ENCODE results near the gene LRRC41. TPM values are rescaled to one million over a fixed set of nuclear protein-coding genes. Genes with fewer than 3 reads are reported as not detected.

The LRRC41 gene
- total and polyA plus RNA-seq, 2 of the 13 experiments (the other 11 are each of a cell fraction or from before 2014, with no cell fraction given), result 48.1 to 53.6 TPM

- peak; percentile 55; the same call in 1 of the 2 replicates for TF ChIP-seq ZNF30 (CRISPR knock-in tag; IDR thresholded peaks at IDR 0.05)
- 0 out of 2 replicates have a peak, but pooled peaks have one; percentile 48 for TF ChIP-seq ZNF563 (CRISPR knock-in tag; IDR thresholded peaks at IDR 0.05)
- no peak for TF ChIP-seq CENPX (CRISPR knock-in tag; IDR thresholded peaks at IDR 0.05)
- TF ChIP-seq CBFB (CRISPR knock-in tag; IDR thresholded peaks at IDR 0.05), result 0 out of 2 replicates have a peak, but pooled peaks have one; percentile 40
- TF ChIP-seq ZNF235 (CRISPR knock-in tag; IDR thresholded peaks at IDR 0.05; ENCODE audit: borderline replicate concordance), result peak; percentile 85; the same call in 1 of the 2 replicates
- TF ChIP-seq ZNF20 (CRISPR knock-in tag; IDR thresholded peaks at IDR 0.05), result peak; percentile 76; the same call in 1 of the 2 replicates
- no peak for TF ChIP-seq SP1 (IDR thresholded peaks at IDR 0.05)
- no peak for TF ChIP-seq SP1 (CRISPR knock-in tag; IDR thresholded peaks at IDR 0.05)
- TF ChIP-seq, protein P1, sequence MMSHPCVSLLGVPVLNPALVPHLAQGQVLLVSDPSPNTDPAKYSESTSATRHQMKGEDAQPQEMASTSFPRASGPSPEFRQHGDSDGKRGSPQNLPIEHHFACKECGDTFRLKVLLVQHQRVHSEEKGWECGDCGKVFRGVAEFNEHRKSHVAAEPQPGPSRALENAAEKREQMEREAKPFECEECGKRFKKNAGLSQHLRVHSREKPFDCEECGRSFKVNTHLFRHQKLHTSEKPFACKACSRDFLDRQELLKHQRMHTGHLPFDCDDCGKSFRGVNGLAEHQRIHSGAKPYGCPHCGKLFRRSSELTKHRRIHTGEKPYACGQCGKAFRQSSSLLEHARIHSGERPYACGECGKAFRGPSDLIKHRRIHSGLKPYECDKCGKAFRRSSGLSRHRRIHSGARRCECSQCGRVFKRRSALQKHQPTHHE (CRISPR knock-in tag; IDR thresholded peaks at IDR 0.05; ENCODE audit: borderline replicate concordance), result 0 out of 2 replicates have a peak, but pooled peaks have one; percentile 34
- no peak for TF ChIP-seq ZNF788 (CRISPR knock-in tag; IDR thresholded peaks at IDR 0.05; ENCODE audit: borderline replicate concordance)
- TF ChIP-seq ZNF468 (CRISPR knock-in tag; IDR thresholded peaks at IDR 0.05), result 0 out of 2 replicates have a peak, but pooled peaks have one; percentile 47
- TF ChIP-seq, protein P2, sequence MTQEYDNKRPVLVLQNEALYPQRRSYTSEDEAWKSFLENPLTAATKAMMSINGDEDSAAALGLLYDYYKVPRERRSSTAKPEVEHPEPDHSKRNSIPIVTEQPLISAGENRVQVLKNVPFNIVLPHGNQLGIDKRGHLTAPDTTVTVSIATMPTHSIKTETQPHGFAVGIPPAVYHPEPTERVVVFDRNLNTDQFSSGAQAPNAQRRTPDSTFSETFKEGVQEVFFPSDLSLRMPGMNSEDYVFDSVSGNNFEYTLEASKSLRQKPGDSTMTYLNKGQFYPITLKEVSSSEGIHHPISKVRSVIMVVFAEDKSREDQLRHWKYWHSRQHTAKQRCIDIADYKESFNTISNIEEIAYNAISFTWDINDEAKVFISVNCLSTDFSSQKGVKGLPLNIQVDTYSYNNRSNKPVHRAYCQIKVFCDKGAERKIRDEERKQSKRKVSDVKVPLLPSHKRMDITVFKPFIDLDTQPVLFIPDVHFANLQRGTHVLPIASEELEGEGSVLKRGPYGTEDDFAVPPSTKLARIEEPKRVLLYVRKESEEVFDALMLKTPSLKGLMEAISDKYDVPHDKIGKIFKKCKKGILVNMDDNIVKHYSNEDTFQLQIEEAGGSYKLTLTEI (CRISPR knock-in tag; conservative IDR thresholded peaks at IDR 0.05), result no peak
- peak; percentile 81; the same call in 1 of the 2 replicates for TF ChIP-seq ZNF530 (CRISPR knock-in tag; IDR thresholded peaks at IDR 0.05; ENCODE audit: low read depth)
- TF ChIP-seq ZBTB38 (CRISPR knock-in tag; IDR thresholded peaks at IDR 0.05), result no peak
- no peak for TF ChIP-seq GTF2F1 (IDR thresholded peaks at IDR 0.05; ENCODE audit: low read length)
- TF ChIP-seq NFIB (CRISPR knock-in tag; IDR thresholded peaks at IDR 0.05; ENCODE audit: borderline replicate concordance), result no peak
- TF ChIP-seq ZNF207 (IDR thresholded peaks at IDR 0.05; ENCODE audit: borderline replicate concordance), result no peak
- TF ChIP-seq ASH2L (IDR thresholded peaks at IDR 0.05; ENCODE audit: insufficient read length, low read depth, low read length), result no peak
- TF ChIP-seq TAF1 (CRISPR knock-in tag; IDR thresholded peaks at IDR 0.05), result no peak
- no peak for TF ChIP-seq ZNF564 (CRISPR knock-in tag; IDR thresholded peaks at IDR 0.05)
- no peak for TF ChIP-seq RNF2 (conservative IDR thresholded peaks at IDR 0.05; ENCODE audit: low read depth)
- TF ChIP-seq, protein P3, sequence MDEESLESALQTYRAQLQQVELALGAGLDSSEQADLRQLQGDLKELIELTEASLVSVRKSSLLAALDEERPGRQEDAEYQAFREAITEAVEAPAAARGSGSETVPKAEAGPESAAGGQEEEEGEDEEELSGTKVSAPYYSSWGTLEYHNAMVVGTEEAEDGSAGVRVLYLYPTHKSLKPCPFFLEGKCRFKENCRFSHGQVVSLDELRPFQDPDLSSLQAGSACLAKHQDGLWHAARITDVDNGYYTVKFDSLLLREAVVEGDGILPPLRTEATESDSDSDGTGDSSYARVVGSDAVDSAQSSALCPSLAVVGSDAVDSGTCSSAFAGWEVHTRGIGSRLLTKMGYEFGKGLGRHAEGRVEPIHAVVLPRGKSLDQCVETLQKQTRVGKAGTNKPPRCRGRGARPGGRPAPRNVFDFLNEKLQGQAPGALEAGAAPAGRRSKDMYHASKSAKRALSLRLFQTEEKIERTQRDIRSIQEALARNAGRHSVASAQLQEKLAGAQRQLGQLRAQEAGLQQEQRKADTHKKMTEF (CRISPR knock-in tag; IDR thresholded peaks at IDR 0.05), result peak; percentile 16; the same call in 1 of the 2 replicates
- TF ChIP-seq ZIK1 (CRISPR knock-in tag; IDR thresholded peaks at IDR 0.05; ENCODE audit: borderline replicate concordance, low read depth), result peak; percentile 13; the same call in 1 of the 2 replicates
- no peak for TF ChIP-seq GPN1 (CRISPR knock-in tag; IDR thresholded peaks at IDR 0.05; ENCODE audit: borderline replicate concordance)
- no peak for TF ChIP-seq KLF9 (CRISPR knock-in tag; IDR thresholded peaks at IDR 0.05; ENCODE audit: low read depth)
- TF ChIP-seq ZSCAN22 (CRISPR knock-in tag; IDR thresholded peaks at IDR 0.05), result no peak; the same call in 1 of the 2 replicates
- no peak for TF ChIP-seq GZF1 (CRISPR knock-in tag; IDR thresholded peaks at IDR 0.05)
- TF ChIP-seq NFE2 (CRISPR knock-in tag; IDR thresholded peaks at IDR 0.05), result no peak
- peak; percentile 70 for TF ChIP-seq ZNF589 (CRISPR knock-in tag; conservative IDR thresholded peaks at IDR 0.05)
- TF ChIP-seq ZNF24 (IDR thresholded peaks at IDR 0.05), result no peak
These were observed 777 bp downstream of the LRRC41 start (continued) for GRCh38 chr1:46302641-46303037.
